ENCODE results near the gene DPPA4. TPM values are rescaled to one million over a fixed set of nuclear protein-coding genes. Genes with fewer than 3 reads are reported as not detected.
A peak's percentile ranks its signal among the peaks of the same experiment; 100 is the strongest.

Gene DPPA4
- polyA plus RNA-seq, 10 donors = 1.3 to 5.1 (median 2.4) TPM

DNA sequence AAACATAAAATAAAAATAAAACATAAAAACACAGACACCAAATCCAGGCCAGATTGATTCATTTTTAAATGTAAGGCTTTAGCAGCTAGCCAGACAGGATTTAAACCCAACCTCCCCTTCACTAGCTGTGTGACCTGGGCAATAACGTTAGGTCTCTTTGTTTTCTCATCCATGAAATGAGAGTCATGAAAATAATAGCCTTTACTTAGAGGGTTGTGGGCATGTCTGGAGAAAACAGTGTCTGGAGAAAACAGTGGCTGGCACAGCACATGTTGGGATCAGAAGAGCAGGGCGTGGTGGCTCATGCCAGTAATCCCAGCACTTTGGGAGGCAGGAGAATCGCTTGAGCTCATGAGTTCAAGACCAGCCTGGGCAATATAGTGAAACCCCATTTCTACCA, 1.9 kb upstream of the DPPA4 start:
- DNase-seq = no peak

DNA sequence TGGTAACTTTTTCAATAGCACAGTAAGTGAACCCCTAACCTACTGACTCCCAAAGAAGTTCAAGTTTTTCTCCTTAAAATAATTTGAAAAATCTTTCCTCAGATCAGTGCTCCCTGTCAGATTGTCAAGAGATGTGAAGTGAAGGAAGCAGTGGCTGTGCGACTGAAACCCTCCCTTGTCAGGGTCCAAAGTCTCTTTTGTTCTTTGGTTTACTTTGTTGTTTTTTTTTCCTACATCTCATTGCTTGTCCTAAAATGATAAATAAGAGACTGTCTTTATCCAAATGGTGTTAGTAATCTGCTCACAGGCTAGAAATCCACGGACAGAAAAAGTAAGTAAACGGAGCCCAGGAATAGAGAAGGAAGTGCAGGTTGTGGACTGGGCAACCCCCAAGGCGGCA, 976 bp upstream of the DPPA4 start:
- no peak for DNase-seq

DNA sequence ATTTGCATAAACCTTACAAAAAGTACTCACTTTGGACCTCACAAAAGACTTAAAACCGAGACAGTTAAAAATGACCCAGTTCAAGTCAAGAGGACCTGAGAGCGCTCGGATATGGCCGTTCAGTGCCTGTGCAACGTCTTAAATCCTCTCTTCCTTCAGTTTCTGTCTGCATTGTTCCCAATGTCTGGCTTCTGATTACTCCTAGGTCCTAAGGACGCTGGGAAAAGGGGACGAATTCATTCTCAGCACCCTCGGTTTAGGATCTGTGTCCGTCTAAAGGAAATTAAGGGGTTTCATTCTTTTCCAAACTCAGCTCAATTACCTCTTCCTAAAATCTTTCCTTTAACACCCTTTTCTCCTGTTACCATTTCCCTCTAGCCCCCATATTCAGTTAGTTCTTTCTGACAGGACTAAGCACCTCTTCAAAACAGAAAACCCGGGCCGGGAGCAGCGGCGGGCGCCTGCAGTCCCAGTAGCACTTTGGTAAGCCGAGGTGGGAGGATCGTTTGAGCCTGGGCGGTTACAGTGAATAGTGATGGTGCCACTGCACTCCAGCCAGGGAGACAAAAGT, 970 bp downstream of the DPPA4 start:
- peak; percentile 18 to 68 (median 46) for DNase-seq

DNA sequence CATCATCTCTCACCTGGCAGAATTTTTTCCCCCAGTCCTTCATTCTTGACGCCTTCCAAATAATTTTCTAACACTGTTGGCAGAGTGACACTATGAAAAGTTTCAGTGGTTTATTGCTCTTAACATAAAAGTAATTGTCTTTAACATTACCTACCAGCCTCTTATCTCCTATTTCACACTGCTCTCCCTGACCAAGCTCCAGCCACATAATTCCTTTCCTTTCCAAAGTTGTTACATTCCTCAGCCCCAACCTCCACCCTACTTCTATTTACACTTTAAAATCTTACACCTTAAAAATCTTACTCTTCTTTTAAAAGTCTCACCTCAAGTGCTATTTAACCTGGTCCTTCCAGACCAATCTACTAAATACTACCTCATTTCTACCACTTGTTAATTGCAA, 2.8 kb downstream of the DPPA4 start:
- DNase-seq = no peak

DNA sequence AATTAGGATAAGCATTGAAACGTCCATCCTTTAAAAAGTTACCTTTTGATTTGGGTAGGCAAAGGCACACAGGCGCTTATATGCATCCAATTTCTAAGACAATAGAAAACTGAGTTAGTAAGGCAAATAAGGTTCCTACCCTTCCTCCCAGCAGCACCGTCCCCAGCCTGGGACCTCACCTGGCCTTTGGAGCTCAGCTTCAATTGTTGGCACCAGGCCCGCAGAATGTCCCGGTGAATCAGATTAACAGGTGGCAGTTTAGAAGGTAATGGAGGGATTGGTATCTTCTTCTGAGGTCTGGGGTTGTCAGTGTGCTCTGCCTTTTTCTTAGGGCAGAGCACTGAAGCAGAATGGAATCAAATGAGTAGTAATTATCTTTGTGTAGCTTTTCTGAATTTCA, 5.7 kb downstream of the DPPA4 start:
- DNase-seq = no peak

DNA sequence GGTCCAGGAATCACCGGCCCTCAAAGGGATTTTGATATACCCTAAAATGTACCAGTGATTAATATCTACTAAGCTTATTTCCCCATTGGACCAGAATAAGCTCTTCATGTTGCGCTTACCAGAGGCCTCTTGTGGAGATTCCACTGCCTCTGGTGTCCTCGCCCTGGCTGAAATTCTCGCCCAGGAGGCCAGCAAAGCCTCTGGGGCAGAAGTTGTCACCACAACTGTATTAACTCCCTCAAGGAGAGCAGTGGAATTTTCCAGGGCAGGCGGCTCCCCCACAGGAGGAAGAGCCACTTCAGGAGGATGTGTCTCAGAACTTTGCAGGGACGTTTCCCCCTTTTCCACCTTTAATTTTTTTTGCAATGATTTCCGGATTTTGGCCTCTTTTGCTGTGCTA, 6.9 kb downstream of the DPPA4 start:
- no peak for DNase-seq

DNA sequence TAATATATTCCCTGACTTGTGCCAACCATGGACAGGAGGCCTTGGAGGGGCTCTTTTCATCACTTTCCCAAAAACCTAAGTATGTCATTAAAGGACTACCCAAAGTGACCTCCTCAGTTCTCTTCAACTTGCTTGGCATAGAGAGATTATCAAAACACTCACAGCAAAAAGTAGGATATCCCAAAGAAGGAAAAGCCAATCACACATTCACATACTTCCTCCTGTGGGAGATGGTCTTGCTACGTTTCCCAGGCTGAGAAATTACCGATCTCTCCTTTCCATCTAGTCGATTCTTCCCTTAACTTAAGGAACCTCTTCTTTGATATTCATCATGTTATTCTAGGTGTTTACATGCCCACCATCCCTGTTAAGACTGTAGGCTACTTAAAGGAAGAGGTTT, 9.1 kb downstream of the DPPA4 start:
- no peak for DNase-seq

DNA sequence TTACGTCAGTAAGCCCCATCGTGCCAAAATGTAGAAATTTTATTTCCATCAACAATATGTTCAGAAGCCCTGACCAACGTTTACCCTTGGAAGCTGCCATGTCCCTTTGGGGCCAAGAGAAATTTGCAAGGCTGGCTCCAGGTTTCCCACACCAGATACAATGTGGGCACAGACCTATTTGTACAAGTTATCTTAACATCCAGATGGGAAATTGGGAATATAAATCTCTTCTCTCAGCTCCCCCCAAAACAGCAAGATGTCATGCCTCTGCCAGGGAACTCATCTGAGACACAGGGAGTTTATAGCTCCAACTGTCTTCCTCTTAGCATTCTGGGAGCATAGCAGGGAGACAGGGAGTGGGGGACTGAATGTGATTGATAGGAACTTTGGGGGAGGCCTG, 11.7 kb downstream of the DPPA4 start:
- no peak for DNase-seq

DNA sequence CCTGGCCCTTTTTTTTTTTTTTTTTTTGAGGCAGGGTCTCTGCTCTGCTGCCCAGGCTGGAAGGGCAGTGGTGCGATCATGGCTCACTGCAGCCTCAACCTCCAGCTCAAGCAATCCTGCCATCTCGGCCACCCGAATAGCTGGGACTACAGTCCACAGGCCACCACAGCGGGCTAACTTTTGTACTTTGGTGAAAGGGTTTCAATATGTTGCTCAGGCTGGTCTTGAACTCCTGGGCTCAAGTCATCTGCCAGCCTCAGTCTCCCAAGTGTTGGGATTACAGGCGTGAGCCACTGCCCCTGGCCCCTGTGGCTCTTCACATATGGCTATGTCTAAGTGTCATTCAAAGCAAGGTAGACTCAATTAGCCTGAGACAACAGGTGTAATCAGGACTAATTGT, 12.2 kb downstream of the DPPA4 start:
- DNase-seq = no peak

DNA sequence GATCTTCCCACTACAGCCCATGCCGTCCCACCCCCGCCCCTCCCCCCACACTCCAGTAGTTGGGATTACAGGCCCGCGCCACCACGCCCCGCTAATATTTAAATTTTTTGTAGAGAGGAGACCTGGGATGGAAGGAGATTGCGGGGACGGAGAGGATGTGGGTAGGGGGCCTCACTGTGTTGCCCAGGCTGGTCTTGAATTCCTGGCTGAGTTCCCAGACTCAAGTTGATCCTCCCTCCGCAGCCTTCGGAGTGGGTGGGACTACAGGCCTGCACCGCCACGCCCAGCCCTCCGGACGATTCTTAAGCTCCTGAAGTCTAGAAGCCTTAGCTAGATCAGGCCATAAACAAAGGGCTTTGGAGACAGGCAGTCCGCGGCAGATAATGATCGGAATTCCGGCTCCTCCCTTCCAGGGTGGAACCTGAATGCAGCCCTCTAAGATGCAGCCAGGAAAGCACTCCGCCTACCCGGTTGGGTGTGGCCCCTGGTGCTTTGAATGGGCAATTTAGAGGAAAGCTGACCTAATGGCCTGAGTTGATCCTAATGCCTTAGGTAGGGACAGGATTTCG, 21.1 kb downstream of the DPPA4 start, which contains the start of gene DPPA2:
DPPA2 (minus strand) TSS at position 356 of the 569 bp plus-strand sequence. CDS start 1,975 bp downstream, outside the sequence.
- DNase-seq = no peak

DNA sequence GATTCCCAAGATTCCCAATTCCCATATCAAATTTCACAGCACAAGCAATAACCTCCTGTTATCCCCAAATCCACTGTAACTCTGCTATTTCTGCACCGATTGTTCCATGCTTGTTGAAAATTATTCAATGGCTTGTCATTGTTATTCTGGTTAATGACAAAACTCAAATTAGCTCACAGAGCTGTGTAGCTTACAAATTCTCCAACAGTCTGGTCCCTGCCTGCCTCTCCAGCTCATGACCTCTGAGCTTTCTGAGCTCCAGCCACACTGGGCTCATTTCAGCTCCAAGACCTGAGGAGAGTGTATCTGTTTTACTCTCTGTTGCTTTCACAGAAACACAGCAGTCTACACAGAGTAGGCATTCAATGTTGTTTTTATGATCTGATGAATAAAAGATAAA, 24.3 kb downstream of the DPPA4 start:
- DNase-seq = no peak

DNA sequence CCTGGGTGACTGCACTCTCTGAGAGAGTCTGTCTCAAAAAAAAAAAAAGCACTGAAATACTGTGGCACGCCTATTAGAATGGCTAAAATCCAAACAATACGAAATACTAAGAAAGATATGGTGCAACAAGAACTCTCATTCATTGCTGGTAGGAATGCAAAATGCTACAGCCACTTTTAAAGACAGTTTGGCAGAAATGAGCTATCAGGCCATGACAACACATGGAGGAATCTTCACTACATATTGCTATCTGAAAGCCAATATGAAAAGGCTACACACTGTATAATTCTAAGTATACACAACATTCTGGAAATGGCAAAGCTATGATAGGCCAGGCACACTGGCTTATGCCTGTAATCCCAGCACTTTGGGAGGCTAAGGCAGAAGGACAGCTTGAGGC, 39.9 kb downstream of the DPPA4 start:
- DNase-seq = no peak

DNA sequence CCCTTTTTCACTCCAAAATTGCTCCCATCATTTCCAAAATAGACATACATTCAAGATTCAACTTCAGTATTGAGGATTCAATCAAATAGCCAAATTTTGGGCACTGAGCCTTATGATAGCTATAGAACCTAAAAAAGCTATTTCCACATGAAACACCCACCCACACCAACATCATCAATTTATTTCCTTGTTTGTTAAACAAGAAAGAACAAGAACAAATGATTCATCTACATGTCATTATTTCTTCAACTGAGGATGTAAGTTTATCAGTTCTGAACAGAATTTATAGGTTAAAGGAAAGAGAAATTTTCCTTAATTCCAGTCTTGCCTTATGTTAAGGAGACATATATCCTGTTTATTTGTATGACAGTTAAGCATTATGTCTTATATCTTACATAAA, 53.3 kb downstream of the DPPA4 start:
- DNase-seq = no peak

DNA sequence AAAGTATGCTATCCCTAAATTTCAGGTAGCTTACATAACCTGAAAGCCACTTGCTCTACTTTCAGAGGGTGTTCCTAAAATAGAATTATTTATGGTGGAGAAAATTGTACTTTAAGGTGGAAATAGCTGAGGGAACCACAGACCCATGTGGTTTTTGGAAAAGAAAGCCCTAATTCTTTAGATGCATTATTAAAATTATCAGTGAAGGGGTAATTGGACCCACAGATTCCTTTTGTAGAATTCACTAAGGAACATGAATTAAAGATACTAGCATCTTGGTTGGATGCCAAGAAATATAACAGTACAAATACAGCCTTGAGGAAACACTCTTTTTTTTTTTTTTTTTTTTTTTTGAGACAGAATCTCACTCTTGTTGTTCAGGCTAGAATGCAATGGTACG, 58.8 kb downstream of the DPPA4 start:
- peak in 1 of 3 donors; percentile 17 for DNase-seq

DNA sequence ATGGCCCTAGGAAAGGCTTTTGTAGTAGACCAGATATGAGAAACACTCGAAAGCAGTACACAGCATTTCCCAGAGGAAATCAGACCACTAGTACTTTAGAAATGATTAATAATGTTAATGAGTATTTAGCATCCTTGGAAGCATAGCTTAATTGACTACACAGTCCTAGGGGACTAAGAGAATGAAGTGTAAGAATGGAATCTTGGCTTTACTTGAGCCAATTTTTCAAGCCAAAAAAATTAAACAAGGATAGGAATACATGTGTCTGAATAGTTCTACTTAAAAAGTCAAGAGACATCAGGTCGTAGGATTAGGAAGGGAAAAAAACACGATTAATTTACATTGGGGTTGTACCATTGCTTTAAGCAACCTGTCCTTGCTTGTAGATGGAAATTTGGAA, 59.2 kb downstream of the DPPA4 start:
- peak in 1 of 3 donors; percentile 33 for DNase-seq

Other genes starting within 250 kb of the DPPA4 start
- under 1 TPM in 1 of 10 donors, not detected in 9; 0.08 TPM for gene MORC1, start 219.4 kb downstream of the DPPA4 start, polyA plus RNA-seq (ENCODE audit: insufficient read length in 10 of 10)
- gene C3orf85, start 200.8 kb downstream of the DPPA4 start, polyA plus RNA-seq (ENCODE audit: insufficient read length in 10 of 10) = not detected
- not detected for gene DPPA2, start 21.0 kb downstream of the DPPA4 start, polyA plus RNA-seq (ENCODE audit: insufficient read length in 10 of 10)